Measurements from ENCODE around the gene PITPNC1.
A peak's percentile ranks its signal among the peaks of the same experiment; 100 is the strongest.

Gene PITPNC1

GRCh38 chr17:67511012-67511411 lies 133.9 kb downstream of the PITPNC1 start:
- no peaks in the 10 kb centered on the region for H3K79me2 ChIP-seq (ENCODE audit: control insufficient read depth, insufficient read depth, low read length, poor library complexity)
- no peak overlapping the region for H3K4ac ChIP-seq (ENCODE audit: low read depth, low read length)
- no peaks in the 10 kb centered on the region for H3K36me3 ChIP-seq (ENCODE audit: control insufficient read depth in 1 of 2, insufficient read depth in 2 of 2, low read length in 2 of 2)
- H2BK120ac ChIP-seq (ENCODE audit: insufficient read depth, low read length, poor library complexity): no peak overlapping the region
- no peak overlapping the region for H4K12ac ChIP-seq (ENCODE audit: low read depth, low read length)
- H2AFZ ChIP-seq (ENCODE audit: insufficient read depth, low read length, poor library complexity): no peak overlapping the region
- H4K91ac ChIP-seq (ENCODE audit: low read depth, low read length): no peak overlapping the region
- H3K27ac ChIP-seq (ENCODE audit: low read depth, low read length): no peak overlapping the region
- H3K9ac ChIP-seq (ENCODE audit: low read length): no peak overlapping the region
- H2AK5ac ChIP-seq (ENCODE audit: low read length): no peak overlapping the region
- H3K4me3 ChIP-seq (ENCODE audit: low read depth, low read length): no peak overlapping the region
- no peak overlapping the region for H3K4me2 ChIP-seq (ENCODE audit: low read length)
- WGBS (ENCODE audit: extremely low coverage, insufficient coverage, insufficient read length): no CpG with 5 or more reads among the region's 3 CpGs
- H3K23ac ChIP-seq (ENCODE audit: low read length): no peak overlapping the region
- no peaks in the 10 kb centered on the region for H3K79me1 ChIP-seq (ENCODE audit: low read length)
- H2BK5ac ChIP-seq (ENCODE audit: low read depth, low read length, poor library complexity): no peak overlapping the region
- DNase-seq: no peak
- no peak overlapping the region for H4K8ac ChIP-seq (ENCODE audit: low read depth, low read length)
- H3K9me3 ChIP-seq (ENCODE audit: insufficient read depth, low read depth, low read length): no peaks in the 10 kb centered on the region
- peaks cover 3% of the 10 kb centered on the region in 2 experiments for H3K4me1 ChIP-seq (ENCODE audit: control insufficient read depth in 1 of 2, insufficient read depth in 2 of 2, low read length in 2 of 2)
- no peaks in the 10 kb centered on the region for H3K27me3 ChIP-seq (ENCODE audit: insufficient read depth, low read length)
- H3K18ac ChIP-seq (ENCODE audit: low read length): no peak overlapping the region
- H2BK12ac ChIP-seq (ENCODE audit: low read length): no peak overlapping the region
- no peak overlapping the region for H3K14ac ChIP-seq (ENCODE audit: low read length)

- H3K23ac ChIP-seq (ENCODE audit: low read length): no peak overlapping the region
- no peak overlapping the region for H2BK5ac ChIP-seq (ENCODE audit: low read depth, low read length, poor library complexity)
- no peak overlapping the region for H2AFZ ChIP-seq (ENCODE audit: insufficient read depth, low read length, poor library complexity)
- no peak overlapping the region for H2BK120ac ChIP-seq (ENCODE audit: insufficient read depth, low read length, poor library complexity)
- H2BK12ac ChIP-seq (ENCODE audit: low read length): no peak overlapping the region
- H3K4me3 ChIP-seq (ENCODE audit: low read depth, low read length): no peak overlapping the region
- H3K79me1 ChIP-seq (ENCODE audit: low read length): no peaks in the 10 kb centered on the region
- H4K8ac ChIP-seq (ENCODE audit: low read depth, low read length): no peak overlapping the region
- no CpG with 5 or more reads among the region's 2 CpGs for WGBS (ENCODE audit: extremely low coverage, insufficient coverage, insufficient read length)
- peaks cover 3% of the 10 kb centered on the region in 2 experiments for H3K4me1 ChIP-seq (ENCODE audit: control insufficient read depth in 1 of 2, insufficient read depth in 2 of 2, low read length in 2 of 2)
- H4K12ac ChIP-seq (ENCODE audit: low read depth, low read length): no peak overlapping the region
- H2AK5ac ChIP-seq (ENCODE audit: low read length): no peak overlapping the region
- H3K9ac ChIP-seq (ENCODE audit: low read length): no peak overlapping the region
- no peak for DNase-seq
- no peak overlapping the region for H3K4ac ChIP-seq (ENCODE audit: low read depth, low read length)
- H3K27ac ChIP-seq (ENCODE audit: low read depth, low read length): no peak overlapping the region
- H3K36me3 ChIP-seq (ENCODE audit: control insufficient read depth in 1 of 2, insufficient read depth in 2 of 2, low read length in 2 of 2): no peaks in the 10 kb centered on the region
- no peaks in the 10 kb centered on the region for H3K27me3 ChIP-seq (ENCODE audit: insufficient read depth, low read length)
- no peak overlapping the region for H3K14ac ChIP-seq (ENCODE audit: low read length)
- H3K18ac ChIP-seq (ENCODE audit: low read length): no peak overlapping the region
- H3K4me2 ChIP-seq (ENCODE audit: low read length): no peak overlapping the region
- H3K9me3 ChIP-seq (ENCODE audit: insufficient read depth, low read depth, low read length): no peaks in the 10 kb centered on the region
- H3K79me2 ChIP-seq (ENCODE audit: control insufficient read depth, insufficient read depth, low read length, poor library complexity): no peaks in the 10 kb centered on the region
- no peak overlapping the region for H4K91ac ChIP-seq (ENCODE audit: low read depth, low read length)
Observed at GRCh38 chr17:67511804-67512203, 134.7 kb downstream of the PITPNC1 start.

- H3K4me2 ChIP-seq (ENCODE audit: low read length): no peak overlapping the region
- no peak overlapping the region for H3K23ac ChIP-seq (ENCODE audit: low read length)
- no peaks in the 10 kb centered on the region for H3K79me1 ChIP-seq (ENCODE audit: low read length)
- H3K4me1 ChIP-seq (ENCODE audit: control insufficient read depth in 1 of 2, insufficient read depth in 2 of 2, low read length in 2 of 2): peaks cover 3% of the 10 kb centered on the region in 2 experiments
- no peak overlapping the region for H2BK5ac ChIP-seq (ENCODE audit: low read depth, low read length, poor library complexity)
- no peak overlapping the region for H4K12ac ChIP-seq (ENCODE audit: low read depth, low read length)
- H4K8ac ChIP-seq (ENCODE audit: low read depth, low read length): no peak overlapping the region
- no peak overlapping the region for H2BK12ac ChIP-seq (ENCODE audit: low read length)
- no peak overlapping the region for H3K4me3 ChIP-seq (ENCODE audit: low read depth, low read length)
- H2BK120ac ChIP-seq (ENCODE audit: insufficient read depth, low read length, poor library complexity): no peak overlapping the region
- no CpG with 5 or more reads among the region's 4 CpGs for WGBS (ENCODE audit: extremely low coverage, insufficient coverage, insufficient read length)
- H3K18ac ChIP-seq (ENCODE audit: low read length): no peak overlapping the region
- no peak overlapping the region for H2AK5ac ChIP-seq (ENCODE audit: low read length)
- no peak overlapping the region for H3K9ac ChIP-seq (ENCODE audit: low read length)
- H2AFZ ChIP-seq (ENCODE audit: insufficient read depth, low read length, poor library complexity): no peak overlapping the region
- peak in 1 of 2 donors; percentile 34 for DNase-seq
- H3K27me3 ChIP-seq (ENCODE audit: insufficient read depth, low read length): no peaks in the 10 kb centered on the region
- no peaks in the 10 kb centered on the region for H3K79me2 ChIP-seq (ENCODE audit: control insufficient read depth, insufficient read depth, low read length, poor library complexity)
- H4K91ac ChIP-seq (ENCODE audit: low read depth, low read length): no peak overlapping the region
- no peaks in the 10 kb centered on the region for H3K9me3 ChIP-seq (ENCODE audit: insufficient read depth, low read depth, low read length)
- H3K14ac ChIP-seq (ENCODE audit: low read length): no peak overlapping the region
- H3K4ac ChIP-seq (ENCODE audit: low read depth, low read length): no peak overlapping the region
- H3K27ac ChIP-seq (ENCODE audit: low read depth, low read length): no peak overlapping the region
- H3K36me3 ChIP-seq (ENCODE audit: control insufficient read depth in 1 of 2, insufficient read depth in 2 of 2, low read length in 2 of 2): no peaks in the 10 kb centered on the region
Observed at GRCh38 chr17:67514998-67515397, 137.9 kb downstream of the PITPNC1 start.

GRCh38 chr17:67515490-67516083 lies 138.5 kb downstream of the PITPNC1 start:
- no peaks in the 10 kb centered on the region for H3K27me3 ChIP-seq (ENCODE audit: insufficient read depth, low read length)
- H2BK12ac ChIP-seq (ENCODE audit: low read length): no peak overlapping the region
- H3K36me3 ChIP-seq (ENCODE audit: control insufficient read depth in 1 of 2, insufficient read depth in 2 of 2, low read length in 2 of 2): no peaks in the 10 kb centered on the region
- no peak overlapping the region for H4K91ac ChIP-seq (ENCODE audit: low read depth, low read length)
- H4K12ac ChIP-seq (ENCODE audit: low read depth, low read length): no peak overlapping the region
- H2AK5ac ChIP-seq (ENCODE audit: low read length): no peak overlapping the region
- DNase-seq: peak in 1 of 2 donors; percentile 49
- no peak overlapping the region for H3K4me2 ChIP-seq (ENCODE audit: low read length)
- H3K4ac ChIP-seq (ENCODE audit: low read depth, low read length): no peak overlapping the region
- WGBS (ENCODE audit: extremely low coverage, insufficient coverage, insufficient read length): no CpG with 5 or more reads among the region's 10 CpGs
- H3K14ac ChIP-seq (ENCODE audit: low read length): no peak overlapping the region
- no peak overlapping the region for H2AFZ ChIP-seq (ENCODE audit: insufficient read depth, low read length, poor library complexity)
- H3K4me3 ChIP-seq (ENCODE audit: low read depth, low read length): no peak overlapping the region
- H3K27ac ChIP-seq (ENCODE audit: low read depth, low read length): no peak overlapping the region
- no peaks in the 10 kb centered on the region for H3K9me3 ChIP-seq (ENCODE audit: insufficient read depth, low read depth, low read length)
- H2BK5ac ChIP-seq (ENCODE audit: low read depth, low read length, poor library complexity): no peak overlapping the region
- no peak overlapping the region for H2BK120ac ChIP-seq (ENCODE audit: insufficient read depth, low read length, poor library complexity)
- no peaks in the 10 kb centered on the region for H3K79me1 ChIP-seq (ENCODE audit: low read length)
- H3K4me1 ChIP-seq (ENCODE audit: control insufficient read depth in 1 of 2, insufficient read depth in 2 of 2, low read length in 2 of 2): peaks cover 2 to 3% of the 10 kb centered on the region in 2 experiments
- H3K23ac ChIP-seq (ENCODE audit: low read length): no peak overlapping the region
- no peak overlapping the region for H3K18ac ChIP-seq (ENCODE audit: low read length)
- H4K8ac ChIP-seq (ENCODE audit: low read depth, low read length): no peak overlapping the region
- no peaks in the 10 kb centered on the region for H3K79me2 ChIP-seq (ENCODE audit: control insufficient read depth, insufficient read depth, low read length, poor library complexity)
- no peak overlapping the region for H3K9ac ChIP-seq (ENCODE audit: low read length)
